Upper lobe of left lung (tissue), 4 donors: ENCODE measurements around the gene KCNF1.

Experiments
- POLR2A ChIP-seq, 4 donors: fragments of 450-650 bp; IDR thresholded peaks; one replicate each; pipeline ENCODE4 v1.5.1; 2016 to 2017; ENCODE audit warnings: antibody characterized with exemption in 4 of 4, mild to moderate bottlenecking in 2 of 4
- POLR2AphosphoS5 ChIP-seq, 2 donors: sonication (generic); formaldehyde crosslinking; IDR thresholded peaks; one replicate each; pipeline ENCODE4 v1.5.1; 2017; ENCODE audit warnings: antibody characterized with exemption in 2 of 2
- TF ChIP-seq, protein P1 (sequence below), 6 experiments: fragments of 450-650 bp in 4 of 6; fragments of 200-600 bp in 2 of 6; sonication (generic) in 2 of 6; IDR thresholded peaks; one replicate each; pipeline ENCODE4 v1.5.1; 2016 to 2019; ENCODE audit warnings: antibody characterized with exemption in 6 of 6

DNA sequence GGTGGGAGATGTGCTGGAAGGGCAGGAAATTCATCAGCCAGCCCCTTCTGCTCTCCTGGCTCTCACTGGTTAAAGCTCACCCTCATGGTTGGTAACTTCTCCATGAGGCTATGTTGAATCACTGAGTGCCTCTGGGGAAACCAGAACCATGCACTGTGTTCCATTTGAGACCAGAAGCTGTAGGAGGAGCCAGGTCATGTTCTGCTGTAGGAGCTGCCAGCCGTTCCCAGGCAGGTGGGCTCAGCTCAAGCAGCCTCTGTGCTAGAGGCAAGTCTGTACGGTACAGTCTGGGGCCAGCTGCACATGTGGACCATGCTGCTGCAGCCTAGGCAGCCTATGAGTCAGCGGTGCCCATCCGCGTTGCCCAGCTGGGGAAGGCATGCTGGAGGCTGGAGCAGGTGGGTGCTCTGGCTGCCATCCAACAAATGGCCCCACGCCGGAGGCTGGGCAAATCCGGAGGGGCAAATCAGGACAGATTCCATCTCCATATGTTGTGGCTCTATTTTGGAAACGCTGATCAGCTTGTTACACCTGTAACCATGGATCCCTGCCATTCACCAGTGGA lies 22.0 kb upstream of the KCNF1 start:
- TF ChIP-seq, protein P1, sequence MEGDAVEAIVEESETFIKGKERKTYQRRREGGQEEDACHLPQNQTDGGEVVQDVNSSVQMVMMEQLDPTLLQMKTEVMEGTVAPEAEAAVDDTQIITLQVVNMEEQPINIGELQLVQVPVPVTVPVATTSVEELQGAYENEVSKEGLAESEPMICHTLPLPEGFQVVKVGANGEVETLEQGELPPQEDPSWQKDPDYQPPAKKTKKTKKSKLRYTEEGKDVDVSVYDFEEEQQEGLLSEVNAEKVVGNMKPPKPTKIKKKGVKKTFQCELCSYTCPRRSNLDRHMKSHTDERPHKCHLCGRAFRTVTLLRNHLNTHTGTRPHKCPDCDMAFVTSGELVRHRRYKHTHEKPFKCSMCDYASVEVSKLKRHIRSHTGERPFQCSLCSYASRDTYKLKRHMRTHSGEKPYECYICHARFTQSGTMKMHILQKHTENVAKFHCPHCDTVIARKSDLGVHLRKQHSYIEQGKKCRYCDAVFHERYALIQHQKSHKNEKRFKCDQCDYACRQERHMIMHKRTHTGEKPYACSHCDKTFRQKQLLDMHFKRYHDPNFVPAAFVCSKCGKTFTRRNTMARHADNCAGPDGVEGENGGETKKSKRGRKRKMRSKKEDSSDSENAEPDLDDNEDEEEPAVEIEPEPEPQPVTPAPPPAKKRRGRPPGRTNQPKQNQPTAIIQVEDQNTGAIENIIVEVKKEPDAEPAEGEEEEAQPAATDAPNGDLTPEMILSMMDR (IDR thresholded peaks at IDR 0.05) = no peak
- TF ChIP-seq POLR2A (IDR thresholded peaks at IDR 0.05) (no peak), POLR2AphosphoS5 (IDR thresholded peaks at IDR 0.05) (no peak)
